ENCODE results near the gene BCKDK.
A peak's percentile ranks its signal among the peaks of the same experiment; 100 is the strongest.

BCKDK gene

DNA sequence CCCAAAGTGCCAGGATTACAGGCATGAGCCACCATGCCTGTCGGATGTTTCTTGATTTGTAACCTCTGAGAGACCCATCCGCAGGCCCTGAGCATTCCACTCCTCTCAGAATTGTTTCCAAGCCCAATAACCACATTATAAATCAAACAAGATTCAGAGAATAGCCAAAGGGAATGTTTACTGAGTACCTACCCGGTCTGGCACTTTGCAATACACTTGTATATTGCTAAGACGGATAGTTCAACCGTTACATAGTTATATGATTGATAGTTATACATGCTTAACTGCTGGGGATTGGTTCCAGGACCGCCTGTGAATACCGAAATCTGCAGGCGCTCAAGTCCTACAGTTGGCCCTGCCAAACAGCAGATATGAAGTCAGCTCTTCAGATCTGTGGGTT, 6.3 kb downstream of the BCKDK start (continued):
- TF ChIP-seq ZBTB1 (tag by site-specific recombination; IDR thresholded peaks at IDR 0.05) (no peak), RBAK (tag by site-specific recombination; IDR thresholded peaks at IDR 0.05) (no peak)

DNA sequence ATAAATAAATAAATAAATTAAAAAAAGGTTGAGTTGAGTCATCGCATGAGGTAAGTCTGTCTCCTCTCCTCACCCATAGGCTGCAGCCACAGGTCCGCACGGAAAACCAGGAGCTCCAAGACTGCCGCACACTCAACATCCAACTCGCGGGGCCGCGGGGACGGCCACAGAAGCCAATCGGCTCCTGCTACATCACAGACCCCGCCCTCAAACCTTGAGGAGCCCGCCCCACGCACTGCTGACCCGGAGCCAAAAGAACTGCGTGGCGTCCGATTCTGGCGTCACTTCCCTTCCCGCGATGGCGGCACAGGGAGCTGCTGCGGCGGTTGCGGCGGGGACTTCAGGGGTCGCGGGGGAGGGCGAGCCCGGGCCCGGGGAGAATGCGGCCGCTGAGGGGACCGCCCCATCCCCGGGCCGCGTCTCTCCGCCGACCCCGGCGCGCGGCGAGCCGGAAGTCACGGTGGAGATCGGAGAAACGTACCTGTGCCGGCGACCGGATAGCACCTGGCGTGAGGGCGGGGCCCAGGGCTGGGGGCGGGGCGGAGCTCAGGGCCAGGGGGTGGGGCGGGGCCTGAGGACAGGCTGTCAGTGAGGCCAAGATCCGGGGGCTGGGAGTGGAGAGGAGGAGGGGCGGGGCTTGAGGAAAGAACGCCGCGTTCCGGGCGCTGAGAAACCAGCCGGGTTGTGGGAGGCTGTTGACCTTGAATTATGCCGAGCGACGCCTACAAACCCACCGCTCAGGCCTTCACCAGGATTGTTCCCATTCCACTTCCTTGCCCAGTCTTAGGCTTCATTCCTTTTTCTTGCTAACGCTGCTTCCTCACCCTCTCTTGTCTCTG, 9.4 kb downstream of the BCKDK start, which contains the start of gene KAT8:
TSS of gene KAT8 (plus strand) at position 281 of the 839 bp plus-strand sequence. CDS start at position 299, 18 bp downstream.
- H3K36me3 ChIP-seq (ENCODE audit: control insufficient read depth in 2 of 2, insufficient read depth in 1 of 2, low read length in 2 of 2): peaks cover 29 to 49% of the 10 kb centered on the region in 2 experiments
- ChIA-PET CTCF (interaction anchor here (0.6 to 2.9 kb wide), 5 partner anchors 25 to 261 kb away, joined by 3 to 24 read pairs (median 3); partner anchors contain the start of gene HSD3B7), POLR2A (interaction anchor here (0.7 to 2.1 kb wide), 41 partner anchors 8 to 757 kb away, joined by 3 to 104 read pairs (median 4); partner anchors contain the start of genes FUS, ORAI3, PRSS53 and PRSS8)
- no peaks in the 10 kb centered on the region for H3K9me3 ChIP-seq (ENCODE audit: control insufficient read depth, insufficient read depth, low read depth, low read length)
- peak within 1 kb of the TSS; percentile 75 for H3K4me3 ChIP-seq (ENCODE audit: low read depth, low read length)
- H3K27ac ChIP-seq (ENCODE audit: extremely low read depth, low read depth, low read length): peak within 1 kb of the TSS; percentile 57
- H3K4me1 ChIP-seq (ENCODE audit: control insufficient read depth, insufficient read depth, low read length): peaks cover 4% of the 10 kb centered on the region; the same call in 1 of the 2 replicates
- peak; percentile 96 for TF ChIP-seq YY2 (tag by site-specific recombination; IDR thresholded peaks at IDR 0.05)
- TF ChIP-seq, protein P1, sequence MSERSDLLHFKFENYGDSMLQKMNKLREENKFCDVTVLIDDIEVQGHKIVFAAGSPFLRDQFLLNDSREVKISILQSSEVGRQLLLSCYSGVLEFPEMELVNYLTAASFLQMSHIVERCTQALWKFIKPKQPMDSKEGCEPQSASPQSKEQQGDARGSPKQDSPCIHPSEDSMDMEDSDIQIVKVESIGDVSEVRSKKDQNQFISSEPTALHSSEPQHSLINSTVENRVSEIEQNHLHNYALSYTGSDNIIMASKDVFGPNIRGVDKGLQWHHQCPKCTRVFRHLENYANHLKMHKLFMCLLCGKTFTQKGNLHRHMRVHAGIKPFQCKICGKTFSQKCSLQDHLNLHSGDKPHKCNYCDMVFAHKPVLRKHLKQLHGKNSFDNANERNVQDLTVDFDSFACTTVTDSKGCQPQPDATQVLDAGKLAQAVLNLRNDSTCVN (tag by site-specific recombination; optimal IDR thresholded peaks at IDR 0.05): peak; percentile 64
- peak; percentile 93 for TF ChIP-seq SP2 (tag by site-specific recombination; IDR thresholded peaks at IDR 0.05)
- TF ChIP-seq ZNF501 (tag by site-specific recombination; IDR thresholded peaks at IDR 0.05): peak; percentile 88; the same call in 1 of the 2 replicates
- TF ChIP-seq, protein P2, sequence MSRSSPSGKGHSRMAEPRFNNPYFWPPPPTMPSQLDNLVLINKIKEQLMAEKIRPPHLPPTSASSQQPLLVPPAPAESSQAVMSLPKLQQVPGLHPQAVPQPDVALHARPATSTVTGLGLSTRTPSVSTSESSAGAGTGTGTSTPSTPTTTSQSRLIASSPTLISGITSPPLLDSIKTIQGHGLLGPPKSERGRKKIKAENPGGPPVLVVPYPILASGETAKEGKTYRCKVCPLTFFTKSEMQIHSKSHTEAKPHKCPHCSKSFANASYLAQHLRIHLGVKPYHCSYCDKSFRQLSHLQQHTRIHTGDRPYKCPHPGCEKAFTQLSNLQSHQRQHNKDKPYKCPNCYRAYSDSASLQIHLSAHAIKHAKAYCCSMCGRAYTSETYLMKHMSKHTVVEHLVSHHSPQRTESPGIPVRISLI (tag by site-specific recombination; IDR thresholded peaks at IDR 0.05): no peak
- TF ChIP-seq, protein P3, sequence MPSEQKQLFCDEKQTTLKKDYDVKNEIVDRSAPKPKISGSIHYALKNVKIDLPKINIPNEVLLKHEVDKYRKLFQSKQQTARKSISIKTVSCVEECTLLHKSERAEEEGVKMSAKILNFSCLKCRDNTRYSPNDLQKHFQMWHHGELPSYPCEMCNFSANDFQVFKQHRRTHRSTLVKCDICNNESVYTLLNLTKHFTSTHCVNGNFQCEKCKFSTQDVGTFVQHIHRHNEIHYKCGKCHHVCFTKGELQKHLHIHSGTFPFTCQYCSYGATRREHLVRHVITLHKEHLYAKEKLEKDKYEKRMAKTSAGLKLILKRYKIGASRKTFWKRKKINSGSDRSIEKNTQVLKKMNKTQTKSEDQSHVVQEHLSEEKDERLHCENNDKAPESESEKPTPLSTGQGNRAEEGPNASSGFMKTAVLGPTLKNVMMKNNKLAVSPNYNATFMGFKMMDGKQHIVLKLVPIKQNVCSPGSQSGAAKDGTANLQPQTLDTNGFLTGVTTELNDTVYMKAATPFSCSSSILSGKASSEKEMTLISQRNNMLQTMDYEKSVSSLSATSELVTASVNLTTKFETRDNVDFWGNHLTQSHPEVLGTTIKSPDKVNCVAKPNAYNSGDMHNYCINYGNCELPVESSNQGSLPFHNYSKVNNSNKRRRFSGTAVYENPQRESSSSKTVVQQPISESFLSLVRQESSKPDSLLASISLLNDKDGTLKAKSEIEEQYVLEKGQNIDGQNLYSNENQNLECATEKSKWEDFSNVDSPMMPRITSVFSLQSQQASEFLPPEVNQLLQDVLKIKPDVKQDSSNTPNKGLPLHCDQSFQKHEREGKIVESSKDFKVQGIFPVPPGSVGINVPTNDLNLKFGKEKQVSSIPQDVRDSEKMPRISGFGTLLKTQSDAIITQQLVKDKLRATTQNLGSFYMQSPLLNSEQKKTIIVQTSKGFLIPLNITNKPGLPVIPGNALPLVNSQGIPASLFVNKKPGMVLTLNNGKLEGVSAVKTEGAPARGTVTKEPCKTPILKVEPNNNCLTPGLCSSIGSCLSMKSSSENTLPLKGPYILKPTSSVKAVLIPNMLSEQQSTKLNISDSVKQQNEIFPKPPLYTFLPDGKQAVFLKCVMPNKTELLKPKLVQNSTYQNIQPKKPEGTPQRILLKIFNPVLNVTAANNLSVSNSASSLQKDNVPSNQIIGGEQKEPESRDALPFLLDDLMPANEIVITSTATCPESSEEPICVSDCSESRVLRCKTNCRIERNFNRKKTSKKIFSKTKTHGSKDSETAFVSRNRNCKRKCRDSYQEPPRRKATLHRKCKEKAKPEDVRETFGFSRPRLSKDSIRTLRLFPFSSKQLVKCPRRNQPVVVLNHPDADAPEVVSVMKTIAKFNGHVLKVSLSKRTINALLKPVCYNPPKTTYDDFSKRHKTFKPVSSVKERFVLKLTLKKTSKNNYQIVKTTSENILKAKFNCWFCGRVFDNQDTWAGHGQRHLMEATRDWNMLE (tag by site-specific recombination; conservative IDR thresholded peaks at IDR 0.05; ENCODE audit: low read depth): peak; percentile 95
- TF ChIP-seq, protein P4, sequence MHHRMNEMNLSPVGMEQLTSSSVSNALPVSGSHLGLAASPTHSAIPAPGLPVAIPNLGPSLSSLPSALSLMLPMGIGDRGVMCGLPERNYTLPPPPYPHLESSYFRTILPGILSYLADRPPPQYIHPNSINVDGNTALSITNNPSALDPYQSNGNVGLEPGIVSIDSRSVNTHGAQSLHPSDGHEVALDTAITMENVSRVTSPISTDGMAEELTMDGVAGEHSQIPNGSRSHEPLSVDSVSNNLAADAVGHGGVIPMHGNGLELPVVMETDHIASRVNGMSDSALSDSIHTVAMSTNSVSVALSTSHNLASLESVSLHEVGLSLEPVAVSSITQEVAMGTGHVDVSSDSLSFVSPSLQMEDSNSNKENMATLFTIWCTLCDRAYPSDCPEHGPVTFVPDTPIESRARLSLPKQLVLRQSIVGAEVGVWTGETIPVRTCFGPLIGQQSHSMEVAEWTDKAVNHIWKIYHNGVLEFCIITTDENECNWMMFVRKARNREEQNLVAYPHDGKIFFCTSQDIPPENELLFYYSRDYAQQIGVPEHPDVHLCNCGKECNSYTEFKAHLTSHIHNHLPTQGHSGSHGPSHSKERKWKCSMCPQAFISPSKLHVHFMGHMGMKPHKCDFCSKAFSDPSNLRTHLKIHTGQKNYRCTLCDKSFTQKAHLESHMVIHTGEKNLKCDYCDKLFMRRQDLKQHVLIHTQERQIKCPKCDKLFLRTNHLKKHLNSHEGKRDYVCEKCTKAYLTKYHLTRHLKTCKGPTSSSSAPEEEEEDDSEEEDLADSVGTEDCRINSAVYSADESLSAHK (tag by site-specific recombination; IDR thresholded peaks at IDR 0.05): no peak
- peak; percentile 64 for TF ChIP-seq ZNF433 (tag by site-specific recombination; IDR thresholded peaks at IDR 0.05; ENCODE audit: low read depth)
- TF ChIP-seq ZNF660 (tag by site-specific recombination; IDR thresholded peaks at IDR 0.05): peak; percentile 58
- no peak for TF ChIP-seq ZNF174 (tag by site-specific recombination; IDR thresholded peaks at IDR 0.05)
- peak; percentile 60; the same call in 1 of the 2 replicates for TF ChIP-seq KLF10 (tag by site-specific recombination; IDR thresholded peaks at IDR 0.05)
- TF ChIP-seq, protein P5, sequence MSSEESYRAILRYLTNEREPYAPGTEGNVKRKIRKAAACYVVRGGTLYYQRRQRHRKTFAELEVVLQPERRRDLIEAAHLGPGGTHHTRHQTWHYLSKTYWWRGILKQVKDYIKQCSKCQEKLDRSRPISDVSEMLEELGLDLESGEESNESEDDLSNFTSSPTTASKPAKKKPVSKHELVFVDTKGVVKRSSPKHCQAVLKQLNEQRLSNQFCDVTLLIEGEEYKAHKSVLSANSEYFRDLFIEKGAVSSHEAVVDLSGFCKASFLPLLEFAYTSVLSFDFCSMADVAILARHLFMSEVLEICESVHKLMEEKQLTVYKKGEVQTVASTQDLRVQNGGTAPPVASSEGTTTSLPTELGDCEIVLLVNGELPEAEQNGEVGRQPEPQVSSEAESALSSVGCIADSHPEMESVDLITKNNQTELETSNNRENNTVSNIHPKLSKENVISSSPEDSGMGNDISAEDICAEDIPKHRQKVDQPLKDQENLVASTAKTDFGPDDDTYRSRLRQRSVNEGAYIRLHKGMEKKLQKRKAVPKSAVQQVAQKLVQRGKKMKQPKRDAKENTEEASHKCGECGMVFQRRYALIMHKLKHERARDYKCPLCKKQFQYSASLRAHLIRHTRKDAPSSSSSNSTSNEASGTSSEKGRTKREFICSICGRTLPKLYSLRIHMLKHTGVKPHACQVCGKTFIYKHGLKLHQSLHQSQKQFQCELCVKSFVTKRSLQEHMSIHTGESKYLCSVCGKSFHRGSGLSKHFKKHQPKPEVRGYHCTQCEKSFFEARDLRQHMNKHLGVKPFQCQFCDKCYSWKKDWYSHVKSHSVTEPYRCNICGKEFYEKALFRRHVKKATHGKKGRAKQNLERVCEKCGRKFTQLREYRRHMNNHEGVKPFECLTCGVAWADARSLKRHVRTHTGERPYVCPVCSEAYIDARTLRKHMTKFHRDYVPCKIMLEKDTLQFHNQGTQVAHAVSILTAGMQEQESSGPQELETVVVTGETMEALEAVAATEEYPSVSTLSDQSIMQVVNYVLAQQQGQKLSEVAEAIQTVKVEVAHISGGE (tag by site-specific recombination; conservative IDR thresholded peaks at IDR 0.05; ENCODE audit: low read depth): peak; percentile 88
- no peak for TF ChIP-seq HOXC10 (CRISPR knock-in tag; IDR thresholded peaks at IDR 0.05)
- TF ChIP-seq ZBTB48 (tag by site-specific recombination; IDR thresholded peaks at IDR 0.05): no peak
- TF ChIP-seq ZEB2 (tag by site-specific recombination; IDR thresholded peaks at IDR 0.05): peak; percentile 84
- peak; percentile 99 for TF ChIP-seq ZNF394 (tag by site-specific recombination; IDR thresholded peaks at IDR 0.05; ENCODE audit: borderline replicate concordance)
- peak; percentile 60 for TF ChIP-seq ZFHX2 (tag by site-specific recombination; conservative IDR thresholded peaks at IDR 0.05)
- peak; percentile 62; the same call in 1 of the 2 replicates for TF ChIP-seq ZNF404 (tag by site-specific recombination; IDR thresholded peaks at IDR 0.05)
- peak; percentile 91 for TF ChIP-seq ZNF426 (tag by site-specific recombination; IDR thresholded peaks at IDR 0.05)

Data from HEK293 (cell line).